GM19238 (cell line): ENCODE results near the gene LMCD1.

Experiments used
- DNase-seq: peaks from one replicate; pipeline ENCODE4 v3.0.0; 2011; ENCODE audit warnings: low spot score; ENCODE audit not compliant: insufficient read length

The LMCD1 gene

DNA sequence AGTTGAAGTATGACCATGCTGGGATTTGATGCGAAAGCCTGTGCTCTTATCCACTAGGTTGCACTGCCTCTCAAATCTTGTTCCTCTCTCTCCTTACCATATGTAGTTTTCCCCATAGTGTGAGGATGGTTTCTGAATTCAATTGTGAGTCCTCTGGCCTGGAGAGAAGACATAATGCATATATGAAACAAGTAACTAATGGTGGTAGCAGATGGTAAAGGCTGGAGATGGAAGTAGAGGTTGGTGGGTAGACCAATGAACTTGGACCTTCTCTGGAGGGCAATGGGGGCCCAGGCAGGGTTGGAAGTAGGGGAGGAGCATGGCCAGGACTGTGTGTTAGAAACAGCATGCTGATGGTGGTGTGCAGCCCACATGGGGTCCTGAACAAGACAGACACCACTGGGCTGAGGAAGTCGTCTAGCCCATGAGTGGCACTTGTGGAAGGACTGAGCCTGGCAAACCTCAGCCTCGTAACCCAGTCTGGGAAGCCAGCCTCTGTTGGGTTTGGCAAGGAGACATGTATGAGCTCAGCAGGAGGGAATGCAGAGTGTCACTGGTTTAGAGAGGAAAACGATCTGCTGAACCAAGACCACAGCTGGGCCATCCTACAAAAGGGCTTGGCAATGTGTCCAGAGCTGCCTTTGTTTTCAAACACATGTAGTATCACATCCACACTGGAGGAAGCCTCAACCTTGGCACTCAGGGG lies 18.5 kb upstream of the LMCD1 start:
- no peak for DNase-seq

DNA sequence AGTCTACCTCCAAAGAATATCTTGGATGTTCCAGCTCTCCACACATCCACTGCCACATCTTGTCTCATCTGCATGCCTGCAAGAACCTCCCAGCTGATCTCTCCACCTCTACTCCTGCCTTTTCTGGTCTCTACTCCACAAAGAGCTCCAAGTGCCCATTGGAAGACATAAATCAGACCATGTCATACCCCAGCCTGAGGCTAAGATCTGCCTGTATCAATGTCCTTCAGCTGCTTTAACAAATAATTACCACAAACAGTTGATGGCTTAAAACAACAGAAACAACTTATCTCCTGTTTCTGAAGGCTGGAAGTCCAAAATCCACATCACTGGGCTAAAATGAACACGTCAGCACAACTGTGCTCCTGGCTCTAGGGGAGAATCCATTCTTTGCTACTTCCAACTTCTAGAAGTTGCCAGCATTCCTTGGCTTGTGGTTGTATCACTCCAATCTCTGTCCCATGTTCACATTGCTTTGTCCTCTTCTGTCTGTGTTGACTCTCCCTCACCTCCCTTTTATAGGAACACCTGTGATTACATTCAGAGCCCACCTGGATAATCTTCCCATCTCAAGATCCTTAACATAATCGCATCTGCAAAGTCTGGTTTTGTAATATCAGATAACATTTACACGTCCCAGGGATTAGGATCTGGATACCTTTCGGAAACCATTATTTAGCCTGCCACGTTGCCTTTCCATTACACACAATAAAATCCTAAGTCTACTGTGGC lies 17.0 kb upstream of the LMCD1 start:
- no peak for DNase-seq

DNA sequence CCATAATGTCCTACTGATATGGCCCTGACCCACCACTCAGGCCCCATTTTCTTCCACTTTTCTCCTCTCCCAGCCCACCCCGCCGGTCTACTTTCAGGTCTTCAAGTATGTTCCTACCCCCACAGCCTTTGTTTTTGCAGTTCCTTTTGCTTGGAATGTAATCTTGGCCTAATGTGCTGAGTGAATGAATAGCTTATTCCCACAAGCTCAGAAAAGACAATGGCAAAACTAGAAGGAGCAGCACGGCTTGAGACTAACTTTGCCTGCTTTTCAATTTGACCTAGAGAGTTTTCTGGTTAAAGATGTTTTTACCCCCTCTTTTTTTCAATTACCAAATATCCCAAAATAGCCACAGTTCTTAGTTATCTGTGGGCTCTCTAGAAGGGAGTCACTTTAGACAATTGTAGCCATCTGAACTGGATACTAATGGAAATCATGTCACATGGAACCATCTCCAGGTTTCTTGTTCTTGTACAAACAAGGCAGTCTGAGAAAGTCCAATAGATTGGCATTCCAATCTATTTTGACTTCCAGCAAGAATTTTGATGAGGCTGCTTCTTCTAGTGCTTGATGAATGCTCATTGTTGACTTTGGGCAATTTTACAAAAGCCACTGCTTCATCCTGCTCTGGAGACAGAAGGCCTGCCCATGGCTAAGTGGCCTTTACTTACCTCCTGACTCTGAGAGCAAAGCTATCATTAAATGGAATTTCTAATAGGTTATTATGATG lies 16.3 kb upstream of the LMCD1 start:
- DNase-seq: no peak

DNA sequence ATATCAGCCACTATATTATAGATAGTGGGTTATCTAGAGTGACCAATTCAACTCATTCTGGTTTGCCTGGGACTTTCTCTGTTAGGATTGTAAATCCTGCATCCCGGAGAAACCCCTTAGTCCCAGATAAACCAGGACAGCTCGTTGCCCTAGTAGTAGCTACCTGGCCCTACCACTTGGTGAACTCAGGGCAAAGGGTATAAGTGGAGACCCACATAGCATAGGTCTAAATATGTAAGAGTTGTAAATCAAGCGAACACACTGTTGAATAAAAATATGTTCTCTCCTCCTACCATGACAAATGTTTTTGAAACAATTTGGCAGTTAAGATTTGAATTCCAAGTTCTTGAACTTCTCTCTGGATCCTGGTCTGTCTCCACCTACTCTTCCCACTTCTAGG lies 15.7 kb upstream of the LMCD1 start:
- DNase-seq: no peak

DNA sequence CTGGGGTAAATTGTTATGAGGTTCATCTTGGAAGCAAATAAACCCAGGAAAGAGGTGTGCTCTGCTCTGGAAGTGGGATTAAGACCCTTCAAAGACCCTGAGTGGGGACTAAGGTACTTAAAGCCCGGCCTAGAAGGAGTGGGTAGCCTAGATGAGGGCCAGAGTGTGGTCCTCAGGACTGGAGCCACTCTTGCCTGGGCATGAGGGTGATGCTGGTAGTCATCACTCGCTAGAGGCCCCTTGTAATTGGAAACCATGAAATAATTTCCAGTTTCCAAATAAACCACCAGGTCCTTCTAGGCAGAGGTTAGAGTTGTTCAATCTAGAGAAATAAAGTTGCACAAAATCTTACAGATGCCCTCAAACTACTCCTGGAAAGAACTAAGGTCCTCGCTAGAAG lies 15.2 kb upstream of the LMCD1 start:
- DNase-seq: no peak

DNA sequence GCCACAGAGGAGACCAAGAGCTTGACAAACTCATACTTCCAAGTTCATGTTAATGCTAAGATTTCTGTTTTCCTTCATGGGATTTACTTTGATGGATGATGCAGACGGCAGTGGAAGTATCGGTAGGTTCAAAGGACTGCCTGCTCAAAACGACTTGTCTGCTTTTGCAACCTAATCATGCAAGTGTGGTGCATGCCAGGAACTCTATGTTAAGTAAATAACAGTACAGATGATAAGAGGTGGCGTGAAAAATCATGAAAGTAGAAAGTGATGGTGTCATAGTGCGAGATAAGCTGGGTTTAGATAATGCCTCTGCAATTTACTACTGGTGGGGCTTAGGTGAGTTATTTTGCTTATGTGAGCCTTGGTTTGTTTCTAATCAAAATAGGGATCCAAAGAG lies 14.7 kb upstream of the LMCD1 start:
- DNase-seq: no peak

DNA sequence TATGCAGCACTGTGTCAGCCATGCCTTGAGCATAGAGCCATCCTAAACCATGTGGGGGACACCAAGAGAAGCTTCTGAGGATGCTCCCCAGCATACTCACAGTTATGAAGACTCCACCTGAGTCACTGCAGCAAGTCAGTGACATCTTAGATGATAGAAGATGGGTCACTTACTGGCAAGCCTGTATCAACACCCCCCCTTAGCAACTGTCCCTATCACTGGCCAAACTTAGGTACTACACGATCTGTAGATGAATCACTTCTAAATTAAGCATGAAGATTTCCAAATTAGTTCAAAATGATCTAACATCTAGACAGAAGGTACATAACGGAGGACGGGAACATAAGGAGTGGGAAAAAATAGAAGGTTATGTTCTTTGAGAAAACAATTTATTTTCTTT lies 13.2 kb upstream of the LMCD1 start:
- DNase-seq: no peak

DNA sequence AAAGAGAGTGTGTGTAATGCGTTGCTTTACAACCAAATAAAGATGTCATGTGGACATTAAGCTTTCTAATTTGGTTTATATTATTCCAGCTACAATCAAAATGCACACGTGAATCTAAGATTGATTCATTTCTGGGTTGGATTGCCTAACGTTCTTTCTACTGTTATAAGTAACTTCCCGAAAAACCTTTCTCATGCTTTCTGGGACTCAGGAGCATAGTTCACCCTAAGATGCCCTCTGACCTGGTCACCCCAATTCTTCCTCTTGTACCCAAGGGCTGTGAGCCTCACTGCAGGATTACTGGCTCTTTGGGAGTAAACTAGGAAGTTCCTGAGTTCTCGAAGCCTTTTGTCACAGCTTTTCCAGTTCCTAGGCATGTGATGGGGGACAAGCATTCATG lies 12.7 kb upstream of the LMCD1 start:
- DNase-seq: no peak

DNA sequence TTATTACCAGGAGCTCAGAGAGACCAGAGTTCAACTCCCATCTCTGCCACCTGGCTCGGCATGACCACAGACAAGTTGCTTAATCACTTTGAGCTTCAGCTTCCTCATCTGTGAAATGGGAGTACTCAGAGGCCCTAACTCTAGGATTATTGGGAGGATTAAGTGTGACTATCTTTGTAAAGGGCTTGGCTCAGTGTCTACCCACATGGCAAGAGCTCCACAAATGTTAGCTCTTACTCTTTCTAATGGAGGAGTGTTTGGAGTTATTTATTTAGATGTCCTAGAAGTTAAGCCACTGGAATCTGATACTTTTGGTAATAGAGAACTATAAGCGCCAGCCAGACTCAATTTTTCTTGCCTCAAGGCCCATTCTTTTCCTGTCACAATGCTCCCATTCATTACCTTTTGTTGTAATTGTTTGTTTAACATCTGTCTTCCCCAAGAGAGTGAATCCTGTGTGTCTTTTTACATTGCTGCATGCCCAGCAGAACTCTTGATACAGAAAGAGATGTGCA lies 12.3 kb upstream of the LMCD1 start:
- no peak for DNase-seq

DNA sequence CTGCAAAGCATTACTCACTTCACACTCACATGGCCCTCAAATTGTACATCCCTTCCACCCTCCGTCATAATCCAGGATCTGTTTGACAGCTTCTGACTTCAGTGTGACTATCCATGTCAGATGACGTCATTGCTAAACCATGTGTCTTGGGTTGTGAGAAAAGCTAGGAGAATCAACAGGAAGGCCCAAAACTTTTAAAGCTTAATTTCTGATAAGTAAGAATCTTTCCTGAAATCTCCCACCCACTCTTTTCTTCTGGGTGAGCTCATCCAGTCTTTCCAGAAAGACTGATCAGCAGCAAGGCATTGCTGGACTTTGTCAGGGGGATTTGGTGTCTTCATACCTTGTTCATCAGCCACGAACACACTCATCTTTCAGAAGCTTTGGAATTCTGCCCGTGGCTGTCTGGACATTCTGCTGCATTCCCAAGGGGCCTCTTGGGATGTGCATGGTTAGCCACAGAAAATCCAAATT lies 11.5 kb upstream of the LMCD1 start:
- no peak for DNase-seq

DNA sequence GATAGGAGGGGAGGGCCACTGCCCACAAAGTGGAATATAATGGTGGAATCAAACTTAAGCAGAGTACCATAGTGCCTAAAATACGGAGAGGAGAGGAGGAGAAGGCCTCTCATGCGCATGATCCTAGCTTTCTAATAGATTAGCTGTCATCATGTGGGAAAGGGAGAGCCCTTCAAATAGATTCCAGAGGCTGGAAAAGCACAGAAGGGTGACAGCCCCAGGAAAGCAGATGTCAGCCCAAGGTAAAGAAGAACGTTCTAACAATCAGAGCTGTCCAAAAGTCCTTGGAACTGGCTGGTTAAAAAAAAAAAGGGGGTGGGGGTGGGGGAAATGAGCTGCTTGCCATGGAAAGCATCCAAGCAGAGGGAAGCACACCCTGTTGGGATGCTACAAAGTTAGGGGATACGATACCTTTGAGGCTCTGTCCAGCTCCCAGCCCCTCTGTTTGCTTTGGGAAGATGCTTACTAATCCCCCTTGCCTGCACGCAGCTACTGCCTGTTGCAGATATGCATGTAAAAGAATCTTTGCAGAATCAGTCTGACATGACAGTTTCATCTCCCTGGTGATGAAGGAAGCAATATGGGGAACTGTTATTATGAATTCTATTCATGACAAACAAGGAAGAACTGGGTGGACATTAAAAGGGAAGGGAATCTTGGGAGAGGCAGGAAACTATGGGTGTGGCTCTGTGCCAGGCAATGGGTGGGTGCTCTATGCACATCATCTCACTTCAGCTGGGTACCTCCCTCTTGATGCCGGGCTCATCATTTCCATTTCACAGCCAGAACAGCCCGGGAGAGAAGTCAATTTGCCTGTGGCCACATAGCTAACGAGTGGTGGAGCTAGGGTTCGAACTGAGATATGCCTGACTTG lies 10.1 kb upstream of the LMCD1 start:
- no peak for DNase-seq

DNA sequence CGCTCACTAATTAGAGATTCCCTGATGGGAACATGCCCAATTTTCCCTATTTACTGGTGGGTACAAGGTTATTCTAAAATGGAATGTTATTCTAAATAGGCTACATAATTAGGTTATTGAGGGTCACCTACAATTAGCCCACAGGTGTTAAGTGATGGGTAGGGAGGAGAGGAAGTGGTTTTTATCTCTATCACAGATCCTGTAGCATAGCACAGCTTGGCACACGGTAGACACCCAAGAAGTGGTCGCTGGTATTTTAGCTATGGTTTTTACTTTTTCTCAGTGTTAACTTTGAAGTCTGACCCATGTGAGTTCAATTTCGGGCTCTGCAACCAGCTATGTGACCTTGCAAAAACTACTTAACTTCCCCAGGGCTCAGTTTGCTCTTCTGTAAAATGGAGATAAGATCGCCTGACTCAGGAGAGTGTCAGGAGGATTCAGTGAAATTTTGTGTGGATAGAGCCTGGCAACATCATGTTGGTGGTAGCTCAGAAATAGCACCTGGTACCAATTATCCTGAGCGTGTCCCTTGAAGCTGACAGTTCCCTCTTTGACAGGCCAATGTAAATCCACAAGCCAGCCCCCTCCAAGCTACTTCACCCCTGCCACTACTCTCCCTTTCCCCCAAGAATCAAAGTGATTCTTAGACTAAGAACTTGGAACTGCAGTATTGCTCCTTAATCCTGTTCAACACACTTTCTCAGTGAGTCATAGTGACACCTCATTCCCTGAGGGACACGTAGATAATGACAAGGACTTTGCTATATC lies 8.7 kb upstream of the LMCD1 start:
- no peak for DNase-seq

DNA sequence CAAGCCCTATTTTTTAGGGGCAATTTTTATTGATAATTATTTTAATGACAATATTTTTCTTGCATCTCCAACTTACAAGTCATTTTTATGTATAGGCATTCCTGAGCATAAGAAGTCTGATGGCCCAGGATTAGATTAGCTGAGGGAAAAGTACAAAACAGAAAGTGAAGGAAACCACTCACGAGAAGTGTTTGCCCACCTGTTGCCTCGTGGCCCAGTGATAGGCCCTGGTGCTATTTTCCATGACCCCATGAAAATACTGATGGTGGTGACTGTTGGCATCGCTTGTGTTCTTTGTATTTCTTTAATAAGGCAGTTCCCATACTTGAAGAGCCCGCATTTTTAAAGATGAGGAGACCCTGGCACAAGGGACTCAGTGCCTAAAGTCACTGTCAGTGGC lies 7.9 kb upstream of the LMCD1 start:
- DNase-seq: no peak

DNA sequence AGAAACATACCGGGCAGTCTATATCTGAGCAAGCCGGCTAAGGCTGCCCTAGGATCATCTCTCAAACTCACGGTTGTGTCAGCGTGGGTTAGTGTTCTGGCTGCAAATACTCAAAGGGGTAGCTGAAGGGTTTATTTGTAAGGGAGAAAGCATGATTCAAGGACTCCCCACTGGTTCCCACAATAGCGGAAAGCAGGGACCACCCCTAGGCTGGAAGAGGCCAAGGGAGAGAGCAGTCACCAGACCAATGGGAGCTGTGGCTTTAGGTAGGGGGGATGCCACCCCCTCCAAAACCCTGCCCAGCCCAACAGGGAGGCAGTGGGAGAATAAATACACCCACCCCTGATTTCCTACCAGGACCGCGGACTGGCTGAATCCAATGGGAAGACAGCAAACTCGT lies 7.3 kb upstream of the LMCD1 start:
- no peak for DNase-seq

DNA sequence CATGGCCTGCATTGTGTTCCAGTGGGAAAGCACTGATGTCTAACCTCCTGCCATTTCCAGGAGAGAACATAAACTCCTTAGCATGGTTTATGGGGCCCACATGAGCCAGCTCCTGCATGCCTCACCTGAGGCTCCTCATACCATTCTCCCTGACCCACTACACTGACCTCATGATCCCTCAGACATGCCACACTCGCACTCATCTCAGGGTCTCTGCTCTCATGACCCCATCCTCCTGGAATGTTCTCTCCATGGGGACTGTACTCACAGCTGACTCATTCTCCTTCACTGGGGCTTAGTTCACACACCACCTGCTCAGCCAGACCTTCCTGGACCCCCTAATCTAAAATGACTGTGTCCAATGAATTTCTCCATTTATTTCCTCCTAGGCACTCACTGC lies 4.0 kb upstream of the LMCD1 start:
- DNase-seq: no peak

DNA sequence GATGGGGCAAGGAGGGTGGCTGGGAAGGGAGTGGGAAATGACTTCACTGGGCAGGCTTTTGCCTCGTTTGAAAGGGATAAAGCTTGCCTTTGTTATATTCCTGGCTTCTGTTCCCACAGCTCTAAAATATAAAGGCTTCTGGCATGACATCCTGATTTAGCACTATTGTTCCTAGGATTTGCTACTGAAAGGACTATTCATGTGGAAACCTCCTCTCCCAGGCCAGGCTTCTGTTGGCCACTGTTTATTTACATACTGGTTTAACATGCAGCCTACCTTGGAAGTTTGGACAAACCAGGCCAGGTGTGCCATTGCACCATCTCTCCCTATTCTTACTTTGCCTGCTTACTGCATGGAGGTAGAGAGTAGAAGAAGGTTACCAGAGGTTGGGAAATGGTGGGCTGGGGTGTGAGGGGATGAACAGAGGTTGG lies 2.4 kb upstream of the LMCD1 start:
- DNase-seq: no peak

DNA sequence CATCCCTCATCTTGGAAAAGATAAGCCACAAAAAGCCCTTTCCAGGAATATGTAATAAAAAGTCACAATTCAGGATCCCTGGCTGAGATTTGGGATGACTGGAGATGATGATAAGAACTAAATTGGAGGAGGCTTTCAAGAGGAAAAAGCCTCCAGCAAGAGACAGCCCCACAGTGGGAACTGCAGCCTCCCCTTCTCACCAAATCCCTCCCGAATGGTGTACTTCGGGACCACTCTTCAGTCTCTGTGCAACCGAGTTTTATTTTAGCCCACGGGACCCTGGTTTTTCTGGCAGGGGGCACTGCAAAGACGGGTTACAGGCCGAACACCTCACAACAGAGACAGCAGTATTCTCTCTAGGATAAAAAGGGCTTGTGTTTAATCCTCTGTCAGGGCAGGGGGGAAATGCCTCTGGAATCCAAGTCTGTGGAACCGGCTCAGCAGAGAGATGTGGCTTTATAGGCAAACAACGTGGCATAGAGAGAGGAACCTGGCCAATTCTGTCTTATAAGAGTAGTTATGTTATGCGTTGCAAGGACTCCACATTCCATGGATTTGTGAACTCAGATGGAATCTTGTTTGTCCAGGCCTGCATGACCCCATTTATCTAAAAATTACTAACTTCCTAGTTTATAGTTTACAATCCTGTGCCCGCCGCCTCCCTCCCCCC lies 1.2 kb upstream of the LMCD1 start:
- DNase-seq: no peak

DNA sequence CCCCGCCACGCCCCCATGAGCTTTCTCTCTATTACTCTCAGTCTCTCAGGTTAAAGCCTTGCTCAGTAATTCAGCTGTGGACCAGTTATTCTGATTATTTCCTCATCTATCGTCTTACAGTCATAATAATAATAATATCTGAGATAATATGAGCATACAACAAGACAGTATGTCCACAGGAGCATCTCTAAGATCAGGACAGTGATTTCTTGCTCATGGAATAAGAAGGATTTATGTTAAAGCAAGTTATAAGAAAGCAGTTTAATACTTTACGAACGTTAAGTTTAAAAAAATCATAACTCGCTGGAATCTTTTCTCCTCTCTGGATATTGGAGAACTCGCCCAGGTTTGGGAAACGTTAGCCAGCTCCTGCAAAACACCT lies 643 bp upstream of the LMCD1 start:
- no peak for DNase-seq

DNA sequence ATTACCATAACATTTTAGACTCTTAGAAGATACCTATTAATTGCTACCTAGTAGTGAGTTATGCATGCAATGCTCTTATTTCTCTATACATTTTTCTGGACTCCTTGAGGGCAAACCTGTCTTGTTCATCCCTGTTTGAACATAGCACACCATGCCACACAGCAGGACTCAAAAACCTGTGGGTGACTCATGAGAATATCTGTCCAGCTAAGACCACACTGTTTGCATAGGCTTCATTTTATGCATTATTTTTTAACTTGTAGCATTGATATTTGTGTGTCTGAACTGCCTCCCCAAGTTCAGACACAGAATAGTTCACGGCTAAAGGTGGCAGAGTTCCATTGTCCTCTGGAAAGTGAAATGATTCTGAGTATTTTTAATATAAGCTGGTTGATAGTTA lies 1.8 kb downstream of the LMCD1 start:
- DNase-seq: no peak
